NCI-H446 (cell line): ENCODE data around the gene PRDM10.

ENCODE experiments used
- DNase-seq, 2 experiments: peaks; one replicate each; lab custom pipeline; 2025; lab: John Stamatoyannopoulos, UW

PRDM10 gene

GRCh38 chr11:129945373-129945772 lies 57.3 kb downstream of the PRDM10 start:
- no peak for DNase-seq

- DNase-seq, result no peak
These were observed 57.9 kb downstream of the PRDM10 start for GRCh38 chr11:129944696-129945095.

- no peak for DNase-seq
These were observed 59.6 kb downstream of the PRDM10 start for GRCh38 chr11:129943036-129943435.

GRCh38 chr11:129939510-129939909 lies 63.1 kb downstream of the PRDM10 start:
- DNase-seq, result no peak

GRCh38 chr11:129938764-129939163 lies 63.9 kb downstream of the PRDM10 start:
- DNase-seq, result peak in 1 of 2 experiments; percentile 36

- no peak for DNase-seq
These were observed 64.9 kb downstream of the PRDM10 start for GRCh38 chr11:129937592-129938238.

- no peak for DNase-seq
These were observed 66.9 kb downstream of the PRDM10 start for GRCh38 chr11:129935723-129936122.

- no peak for DNase-seq
These were observed 68.7 kb downstream of the PRDM10 start for GRCh38 chr11:129933891-129934290.

GRCh38 chr11:129933262-129933661 lies 69.4 kb downstream of the PRDM10 start:
- no peak for DNase-seq

- no peak for DNase-seq
These were observed 70.1 kb downstream of the PRDM10 start for GRCh38 chr11:129932381-129933067.

GRCh38 chr11:129930743-129931142 lies 71.9 kb downstream of the PRDM10 start:
- no peak for DNase-seq

GRCh38 chr11:129930296-129930695 lies 72.3 kb downstream of the PRDM10 start:
- DNase-seq, result no peak

- no peak for DNase-seq
These were observed 72.9 kb downstream of the PRDM10 start for GRCh38 chr11:129929721-129930120.

GRCh38 chr11:129928923-129929692 lies 73.5 kb downstream of the PRDM10 start:
- DNase-seq, result no peak

GRCh38 chr11:129922674-129923073 lies 80.0 kb downstream of the PRDM10 start:
- DNase-seq, result no peak

GRCh38 chr11:129918361-129918760 lies 84.3 kb downstream of the PRDM10 start:
- DNase-seq, result no peak

- DNase-seq, result no peak
These were observed 85.4 kb downstream of the PRDM10 start for GRCh38 chr11:129917231-129917630.

- no peak for DNase-seq
These were observed 91.3 kb downstream of the PRDM10 start for GRCh38 chr11:129911298-129911697.

GRCh38 chr11:129910360-129910759 lies 92.3 kb downstream of the PRDM10 start:
- no peak for DNase-seq

- DNase-seq, result no peak
These were observed 97.2 kb downstream of the PRDM10 start for GRCh38 chr11:129905402-129905801.

GRCh38 chr11:129896062-129896461 lies 106.6 kb downstream of the PRDM10 start:
- no peak for DNase-seq

GRCh38 chr11:129895126-129896041 lies 107.3 kb downstream of the PRDM10 start, which contains the start of gene NFRKB:
Gene NFRKB, minus strand, starts transcription at chr11:129895578. Its CDS starts 2,729 bp downstream, at chr11:129892849.
- DNase-seq, result peak; percentile 65 to 81
